ENCODE results near the gene SPEF1. TPM values are rescaled to one million over a fixed set of nuclear protein-coding genes. Genes with fewer than 3 reads are reported as not detected.

SPEF1 gene
- total and polyA plus RNA-seq, 2 of the 13 experiments (the other 11 are each of a cell fraction or from before 2014, with no cell fraction given): 0.11 to 0.27 TPM

- TF ChIP-seq CTCF (CRISPR knock-in tag; IDR thresholded peaks at IDR 0.05) (peak; percentile 83), ZFP91 (CRISPR knock-in tag; IDR thresholded peaks at IDR 0.05; ENCODE audit: borderline replicate concordance) (no peak), ZGPAT (CRISPR knock-in tag; IDR thresholded peaks at IDR 0.05) (peak; percentile 81), ZNF646 (CRISPR knock-in tag; IDR thresholded peaks at IDR 0.05) (no peak), NR2F2 (IDR thresholded peaks at IDR 0.05; ENCODE audit: borderline replicate concordance, low read depth) (peak; percentile 39; the same call in 1 of the 2 replicates), ZSCAN31 (CRISPR knock-in tag; IDR thresholded peaks at IDR 0.05; ENCODE audit: low read depth) (peak; percentile 88), SIX1 (CRISPR knock-in tag; IDR thresholded peaks at IDR 0.05; ENCODE audit: borderline replicate concordance) (no peak), ZFP37 (CRISPR knock-in tag; IDR thresholded peaks at IDR 0.05; ENCODE audit: borderline replicate concordance) (no peak), ZNF362 (CRISPR knock-in tag; IDR thresholded peaks at IDR 0.05; ENCODE audit: borderline replicate concordance) (peak; percentile 11; the same call in 1 of the 2 replicates), ZNF749 (CRISPR knock-in tag; IDR thresholded peaks at IDR 0.05; ENCODE audit: borderline replicate concordance) (peak; percentile 37; the same call in 1 of the 2 replicates), NR1H2 (CRISPR knock-in tag; IDR thresholded peaks at IDR 0.05; ENCODE audit: borderline replicate concordance, low read depth) (no peak), ELF3 (CRISPR knock-in tag; IDR thresholded peaks at IDR 0.05) (peak; percentile 72), PHF20 (CRISPR knock-in tag; IDR thresholded peaks at IDR 0.05) (peak; percentile 24; the same call in 1 of the 2 replicates), ZNF564 (CRISPR knock-in tag; IDR thresholded peaks at IDR 0.05) (no peak), CBFB (CRISPR knock-in tag; IDR thresholded peaks at IDR 0.05) (peak; percentile 45; the same call in 1 of the 2 replicates)
Observed at GRCh38 chr20:3786665-3787323, 5.5 kb upstream of the SPEF1 start, which contains the start of gene CENPB (continued).
